ENCODE data around the gene FOXC2.

DNA sequence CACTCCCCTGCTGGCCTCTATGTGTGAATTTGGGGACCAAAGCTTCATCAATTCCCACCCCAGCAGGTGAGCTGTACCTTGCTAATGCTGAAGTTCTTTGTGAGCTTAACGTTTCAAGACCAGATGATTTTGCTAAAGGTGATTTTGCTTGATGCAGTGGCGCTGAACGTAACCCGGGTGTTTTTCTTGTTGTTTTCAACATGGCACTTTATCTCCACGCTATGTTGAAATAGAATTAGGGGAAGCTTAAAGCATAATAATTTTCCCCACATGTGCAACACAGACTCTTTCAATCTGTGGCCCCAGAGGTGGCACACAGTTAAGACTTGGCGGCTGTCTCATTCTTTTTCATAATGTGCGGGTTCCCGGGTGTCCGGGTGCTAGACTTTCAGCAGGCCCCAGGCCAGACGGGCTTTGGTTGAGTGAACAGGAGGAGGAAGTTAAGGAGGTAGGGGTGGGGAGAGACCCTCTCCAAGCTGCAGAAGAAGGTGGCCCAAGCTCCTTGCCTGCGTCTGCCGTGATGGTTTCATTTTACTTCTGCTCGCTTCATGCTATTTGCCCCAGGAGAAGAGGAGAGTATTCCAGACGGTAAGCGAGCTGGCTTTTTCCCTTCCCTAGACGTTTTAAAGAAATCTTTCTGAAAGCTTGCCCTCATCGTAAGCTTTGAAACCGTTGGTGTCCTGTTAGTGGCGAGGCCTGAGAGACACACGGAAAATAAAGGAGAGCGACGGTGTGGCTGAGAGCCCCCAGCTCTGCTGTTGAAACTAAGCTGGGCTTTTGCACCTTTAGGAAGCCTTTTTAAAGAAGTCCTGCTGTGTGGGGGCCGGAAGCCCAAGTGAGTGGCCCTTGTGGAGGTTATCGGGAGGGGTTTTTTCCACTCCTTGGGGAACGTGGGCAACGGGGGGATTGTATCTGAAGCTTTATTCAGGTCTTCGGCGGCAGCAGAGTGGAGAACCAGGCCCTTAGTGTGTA lies 4.2 kb downstream of the FOXC2 start:
- TF ChIP-seq, protein P1, sequence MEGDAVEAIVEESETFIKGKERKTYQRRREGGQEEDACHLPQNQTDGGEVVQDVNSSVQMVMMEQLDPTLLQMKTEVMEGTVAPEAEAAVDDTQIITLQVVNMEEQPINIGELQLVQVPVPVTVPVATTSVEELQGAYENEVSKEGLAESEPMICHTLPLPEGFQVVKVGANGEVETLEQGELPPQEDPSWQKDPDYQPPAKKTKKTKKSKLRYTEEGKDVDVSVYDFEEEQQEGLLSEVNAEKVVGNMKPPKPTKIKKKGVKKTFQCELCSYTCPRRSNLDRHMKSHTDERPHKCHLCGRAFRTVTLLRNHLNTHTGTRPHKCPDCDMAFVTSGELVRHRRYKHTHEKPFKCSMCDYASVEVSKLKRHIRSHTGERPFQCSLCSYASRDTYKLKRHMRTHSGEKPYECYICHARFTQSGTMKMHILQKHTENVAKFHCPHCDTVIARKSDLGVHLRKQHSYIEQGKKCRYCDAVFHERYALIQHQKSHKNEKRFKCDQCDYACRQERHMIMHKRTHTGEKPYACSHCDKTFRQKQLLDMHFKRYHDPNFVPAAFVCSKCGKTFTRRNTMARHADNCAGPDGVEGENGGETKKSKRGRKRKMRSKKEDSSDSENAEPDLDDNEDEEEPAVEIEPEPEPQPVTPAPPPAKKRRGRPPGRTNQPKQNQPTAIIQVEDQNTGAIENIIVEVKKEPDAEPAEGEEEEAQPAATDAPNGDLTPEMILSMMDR (IDR thresholded peaks at IDR 0.05 in 2 of 3, conservative IDR thresholded peaks at IDR 0.05 in 1 of 3; ENCODE audit: control insufficient read depth in 2 of 3, extremely low read depth in 1 of 3, insufficient read depth in 1 of 3, low read depth in 3 of 3, low read length in 3 of 3) = no peak
- no peak for TF ChIP-seq POLR2A (IDR thresholded peaks at IDR 0.05; ENCODE audit: low read depth, low read length)
- no peak for TF ChIP-seq SRF (IDR thresholded peaks at IDR 0.05; ENCODE audit: low read depth in 2 of 2, low read length in 2 of 2)
- no peak for TF ChIP-seq TAF1 (IDR thresholded peaks at IDR 0.05; ENCODE audit: borderline replicate concordance, low read depth, low read length)
- no peak for TF ChIP-seq NFYA (IDR thresholded peaks at IDR 0.05; ENCODE audit: borderline replicate concordance, low read depth, low read length)
